GM12873 (cell line): ENCODE data around the gene KIF2A.

Source experiments
- CTCF ChIP-seq: IDR thresholded peaks from 2 replicates; pipeline ENCODE4 v1.5.1; 2012; ENCODE audit warnings: low read depth, mild to moderate bottlenecking, moderate library complexity, low read length, control low read depth; ENCODE audit not compliant: insufficient read depth; ENCODE audit errors: missing control alignments

Gene KIF2A

GRCh38 chr5:62327138-62328053 is 21.4 kb downstream of the KIF2A start:
- no peak for TF ChIP-seq CTCF

GRCh38 chr5:62328772-62329491 is 22.9 kb downstream of the KIF2A start:
- TF ChIP-seq CTCF = no peak

GRCh38 chr5:62330302-62330701 is 24.3 kb downstream of the KIF2A start:
- no peak for TF ChIP-seq CTCF

GRCh38 chr5:62331921-62332320 is 25.9 kb downstream of the KIF2A start:
- no peak for TF ChIP-seq CTCF

GRCh38 chr5:62333250-62333794 is 27.3 kb downstream of the KIF2A start:
- no peak for TF ChIP-seq CTCF

GRCh38 chr5:62334082-62334481 is 28.1 kb downstream of the KIF2A start:
- no peak for TF ChIP-seq CTCF

- peak; percentile 44 for TF ChIP-seq CTCF
Measured at GRCh38 chr5:62340392-62340791, 34.4 kb downstream of the KIF2A start.
